Right lobe of liver (tissue), 4 donors: Measurements from ENCODE around the gene TCP11L1.

ENCODE experiments used
- POLR2A ChIP-seq: fragments of 450-650 bp; IDR thresholded peaks from one replicate; pipeline ENCODE4 v1.6.1; 2017; ENCODE audit warnings: antibody characterized with exemption, mild to moderate bottlenecking
- TF ChIP-seq, protein P1 (sequence below), 4 donors: fragments of 200-600 bp in 3 of 4; fragments of 450-650 bp in 1 of 4; IDR thresholded peaks; one replicate each; pipeline versions ENCODE4 v1.5.1 to v1.8.0; 2016 to 2022; ENCODE audit warnings: antibody characterized with exemption in 4 of 4, mild to moderate bottlenecking in 2 of 4
- donor health status: DM: no; HTN: no; CAD: no.
- donor health status: DM: no; HTN: no; CAD: no.
- donor health status: DM: no; HTN: yes; CAD: no.

DNA sequence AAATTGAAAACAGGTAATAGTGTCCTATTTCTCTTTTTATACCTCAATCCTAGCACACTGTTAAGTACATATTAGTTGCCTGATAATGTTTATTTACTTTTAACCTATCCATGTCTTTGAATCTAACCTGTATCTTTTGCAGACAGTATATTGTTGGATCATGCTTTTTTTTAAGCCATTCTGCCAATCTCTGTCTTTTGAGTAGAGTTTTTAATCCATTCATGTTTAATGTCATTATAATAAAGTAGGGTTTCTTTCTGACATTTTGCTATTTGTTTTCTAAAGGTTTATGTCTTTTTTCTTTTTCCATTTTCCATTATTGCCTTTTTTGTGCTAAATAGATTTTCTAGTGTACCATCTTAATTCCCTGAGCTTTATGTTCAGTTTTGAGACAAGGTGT lies 47.5 kb upstream of the TCP11L1 start:
- TF ChIP-seq, protein P1, sequence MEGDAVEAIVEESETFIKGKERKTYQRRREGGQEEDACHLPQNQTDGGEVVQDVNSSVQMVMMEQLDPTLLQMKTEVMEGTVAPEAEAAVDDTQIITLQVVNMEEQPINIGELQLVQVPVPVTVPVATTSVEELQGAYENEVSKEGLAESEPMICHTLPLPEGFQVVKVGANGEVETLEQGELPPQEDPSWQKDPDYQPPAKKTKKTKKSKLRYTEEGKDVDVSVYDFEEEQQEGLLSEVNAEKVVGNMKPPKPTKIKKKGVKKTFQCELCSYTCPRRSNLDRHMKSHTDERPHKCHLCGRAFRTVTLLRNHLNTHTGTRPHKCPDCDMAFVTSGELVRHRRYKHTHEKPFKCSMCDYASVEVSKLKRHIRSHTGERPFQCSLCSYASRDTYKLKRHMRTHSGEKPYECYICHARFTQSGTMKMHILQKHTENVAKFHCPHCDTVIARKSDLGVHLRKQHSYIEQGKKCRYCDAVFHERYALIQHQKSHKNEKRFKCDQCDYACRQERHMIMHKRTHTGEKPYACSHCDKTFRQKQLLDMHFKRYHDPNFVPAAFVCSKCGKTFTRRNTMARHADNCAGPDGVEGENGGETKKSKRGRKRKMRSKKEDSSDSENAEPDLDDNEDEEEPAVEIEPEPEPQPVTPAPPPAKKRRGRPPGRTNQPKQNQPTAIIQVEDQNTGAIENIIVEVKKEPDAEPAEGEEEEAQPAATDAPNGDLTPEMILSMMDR (IDR thresholded peaks at IDR 0.05): no peak
- TF ChIP-seq POLR2A: no peak
